ENCODE measurements around the gene KRTAP10-6.
"Not testable (repeated sequence)": the region's sequence is repeated elsewhere in the genome, so short reads cannot be mapped to it uniquely, and the experiment has no call there.

The KRTAP10-6 gene

DNA sequence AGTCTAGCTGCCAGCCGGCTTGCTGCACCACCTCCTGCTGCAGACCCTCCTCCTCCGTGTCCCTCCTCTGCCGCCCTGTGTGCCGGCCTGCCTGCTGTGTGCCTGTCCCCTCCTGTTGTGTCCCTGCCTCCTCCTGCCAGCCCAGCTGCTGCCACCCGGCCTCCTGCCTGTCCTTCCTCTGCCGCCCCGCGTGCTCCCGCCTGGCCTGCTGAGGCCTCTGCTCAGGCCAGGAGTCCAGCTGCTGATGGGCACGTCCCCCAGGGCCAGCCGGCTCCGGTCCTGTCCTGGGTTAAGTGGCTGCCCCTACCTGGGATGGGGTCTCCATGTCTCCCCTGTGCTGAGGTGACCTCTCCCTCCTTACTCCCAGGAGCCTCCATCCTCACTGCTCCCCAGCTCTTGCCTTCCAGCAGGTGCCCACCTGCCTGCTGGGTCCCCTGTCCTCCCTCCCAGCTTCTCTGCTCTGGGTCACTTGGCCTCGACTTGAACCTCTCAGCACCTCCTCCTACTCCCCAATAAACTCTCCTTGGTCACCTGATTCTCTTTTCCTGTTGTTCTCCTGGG is 20.4 kb upstream of the KRTAP10-6 start:
- TF ChIP-seq, protein P1, sequence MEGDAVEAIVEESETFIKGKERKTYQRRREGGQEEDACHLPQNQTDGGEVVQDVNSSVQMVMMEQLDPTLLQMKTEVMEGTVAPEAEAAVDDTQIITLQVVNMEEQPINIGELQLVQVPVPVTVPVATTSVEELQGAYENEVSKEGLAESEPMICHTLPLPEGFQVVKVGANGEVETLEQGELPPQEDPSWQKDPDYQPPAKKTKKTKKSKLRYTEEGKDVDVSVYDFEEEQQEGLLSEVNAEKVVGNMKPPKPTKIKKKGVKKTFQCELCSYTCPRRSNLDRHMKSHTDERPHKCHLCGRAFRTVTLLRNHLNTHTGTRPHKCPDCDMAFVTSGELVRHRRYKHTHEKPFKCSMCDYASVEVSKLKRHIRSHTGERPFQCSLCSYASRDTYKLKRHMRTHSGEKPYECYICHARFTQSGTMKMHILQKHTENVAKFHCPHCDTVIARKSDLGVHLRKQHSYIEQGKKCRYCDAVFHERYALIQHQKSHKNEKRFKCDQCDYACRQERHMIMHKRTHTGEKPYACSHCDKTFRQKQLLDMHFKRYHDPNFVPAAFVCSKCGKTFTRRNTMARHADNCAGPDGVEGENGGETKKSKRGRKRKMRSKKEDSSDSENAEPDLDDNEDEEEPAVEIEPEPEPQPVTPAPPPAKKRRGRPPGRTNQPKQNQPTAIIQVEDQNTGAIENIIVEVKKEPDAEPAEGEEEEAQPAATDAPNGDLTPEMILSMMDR (IDR thresholded peaks at IDR 0.05; ENCODE audit: extremely low read depth, insufficient read depth, missing control alignments), result no peak
- in situ Hi-C loops (cut with MboI; ENCODE audit: low pct_unique_long_range_greater_than_20kb, low sequenced_read_pairs, unreplicated experiment), result no loop called here
- no peak for DNase-seq (ENCODE audit: low spot score)

DNA sequence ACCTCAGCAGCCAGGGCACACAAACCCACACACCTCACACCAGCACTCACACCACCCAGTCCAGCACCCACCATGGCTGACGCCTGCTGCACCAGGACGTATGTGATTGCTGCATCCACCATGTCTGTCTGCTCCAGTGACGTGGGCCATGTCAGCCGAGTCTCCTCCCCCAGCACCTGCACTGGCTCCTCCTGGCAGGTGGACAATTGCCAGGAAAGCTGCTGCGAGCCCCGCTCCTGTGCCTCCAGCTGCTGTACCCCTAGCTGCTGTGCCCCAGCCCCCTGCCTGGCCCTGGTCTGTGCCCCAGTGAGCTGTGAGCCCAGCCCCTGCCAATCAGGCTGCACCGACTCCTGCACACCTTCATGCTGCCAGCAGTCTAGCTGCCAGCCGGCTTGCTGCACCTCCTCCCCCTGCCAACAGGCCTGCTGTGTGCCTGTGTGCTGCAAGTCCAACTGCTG is 19.8 kb upstream of the KRTAP10-6 start, which contains the start of gene KRTAP10-8:
TSS of gene KRTAP10-8 (plus strand) at position 51 of the 458 bp plus-strand sequence. CDS start at position 73, 22 bp downstream.
- in situ Hi-C loops (cut with MboI; ENCODE audit: low pct_unique_long_range_greater_than_20kb, low sequenced_read_pairs, unreplicated experiment), result no loop called here
- TF ChIP-seq, protein P1 (IDR thresholded peaks at IDR 0.05; ENCODE audit: extremely low read depth, insufficient read depth, missing control alignments), result no peak
- no peak for DNase-seq (ENCODE audit: low spot score)

DNA sequence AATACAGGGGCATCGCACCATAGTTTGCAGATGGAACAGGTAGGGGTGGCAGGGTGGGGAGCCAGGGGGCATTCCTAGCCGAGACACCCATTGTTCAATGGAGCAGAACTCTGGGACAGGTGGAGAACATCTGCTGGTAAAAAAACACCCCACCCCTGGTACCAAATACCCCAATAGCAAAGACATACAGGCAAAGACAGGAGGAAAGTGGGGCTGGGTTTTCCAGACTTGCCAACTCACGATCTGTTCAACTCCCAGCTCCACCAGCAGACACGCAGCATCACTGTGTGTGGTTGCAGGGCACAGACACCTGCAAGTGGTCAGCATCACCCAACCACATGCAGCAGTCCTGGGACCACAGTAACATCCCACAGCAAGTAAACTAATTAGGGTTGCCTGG is 19.2 kb upstream of the KRTAP10-6 start:
- TF ChIP-seq, protein P1 (IDR thresholded peaks at IDR 0.05; ENCODE audit: extremely low read depth, insufficient read depth, missing control alignments), result no peak
- DNase-seq (ENCODE audit: low spot score), result no peak
- in situ Hi-C loops (cut with MboI; ENCODE audit: low pct_unique_long_range_greater_than_20kb, low sequenced_read_pairs, unreplicated experiment), result no loop called here

DNA sequence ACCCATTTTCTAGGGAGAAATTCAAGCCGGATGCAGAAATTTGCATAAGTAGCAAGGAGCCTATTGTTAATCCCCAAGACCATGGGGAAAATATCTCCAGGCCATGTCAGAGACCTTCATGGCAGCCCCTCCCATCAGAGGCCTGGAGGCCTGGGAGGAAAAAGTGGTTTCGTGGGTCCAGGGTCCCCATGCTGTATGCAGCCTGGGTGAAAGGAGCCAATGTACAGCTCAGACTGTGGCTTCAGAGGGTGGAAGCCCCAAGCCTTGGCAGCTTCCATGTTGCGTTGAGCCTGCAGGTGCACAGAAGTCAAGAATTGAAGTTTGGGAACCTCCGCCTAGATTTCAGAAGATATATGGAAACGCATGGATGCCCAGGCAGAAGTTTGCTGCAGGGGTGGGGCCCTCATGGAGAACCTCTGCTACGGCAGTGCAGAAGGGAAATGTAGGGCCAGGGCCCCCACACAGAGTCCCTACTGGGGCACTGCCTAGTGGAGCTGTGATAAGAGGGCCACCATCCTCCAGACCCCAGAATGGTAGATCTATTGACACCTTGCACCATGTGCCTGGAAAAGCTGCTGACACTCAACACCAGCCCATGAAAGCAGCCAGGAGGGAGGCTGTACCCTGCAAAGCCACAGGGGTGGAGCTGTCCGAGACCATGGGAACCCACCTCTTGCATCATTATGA is 18.0 kb upstream of the KRTAP10-6 start:
- DNase-seq (ENCODE audit: low spot score); in situ Hi-C loops (cut with MboI; ENCODE audit: low pct_unique_long_range_greater_than_20kb, low sequenced_read_pairs, unreplicated experiment): not testable (repeated sequence)

DNA sequence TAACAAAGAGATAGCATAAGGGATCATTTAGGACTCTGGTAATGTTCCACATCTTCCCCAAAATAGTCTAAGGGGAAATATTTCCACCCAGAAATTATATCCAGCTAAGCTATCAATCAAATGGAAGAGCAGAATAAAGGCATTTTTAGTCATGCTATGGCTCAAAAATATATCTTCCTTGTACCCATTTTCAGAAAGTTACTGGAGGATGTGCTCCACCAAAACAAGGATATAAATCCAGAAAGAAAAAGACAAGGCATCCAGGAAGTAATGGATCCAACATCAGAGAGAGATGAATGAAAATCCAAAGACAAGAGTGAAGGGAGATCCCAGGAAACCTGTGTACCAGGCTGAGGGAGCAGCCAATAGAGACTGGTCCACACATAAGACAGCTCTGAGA is 16.9 kb upstream of the KRTAP10-6 start:
- TF ChIP-seq, protein P1 (IDR thresholded peaks at IDR 0.05; ENCODE audit: extremely low read depth, insufficient read depth, missing control alignments), result no peak
- in situ Hi-C loops (cut with MboI; ENCODE audit: low pct_unique_long_range_greater_than_20kb, low sequenced_read_pairs, unreplicated experiment), result no loop called here
- DNase-seq (ENCODE audit: low spot score), result no peak

DNA sequence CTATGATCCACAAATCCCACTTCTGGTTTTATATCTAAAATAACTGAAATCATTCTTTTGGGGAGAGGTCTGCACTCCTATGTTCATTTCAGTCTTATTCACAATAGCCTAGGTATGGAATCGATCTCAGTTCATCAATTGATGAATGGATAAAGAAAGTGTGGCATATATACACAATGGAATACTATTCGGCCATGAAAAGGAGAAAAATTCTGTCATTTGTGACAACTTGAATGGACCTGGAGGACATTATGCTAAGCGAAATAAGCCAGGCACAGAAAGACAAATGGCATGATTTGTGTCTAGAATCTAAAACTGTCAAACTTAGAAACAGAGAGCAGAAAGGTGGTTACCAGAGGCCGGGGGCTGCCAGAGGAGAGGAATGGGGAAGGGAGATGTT is 14.2 kb upstream of the KRTAP10-6 start:
- TF ChIP-seq, protein P1 (IDR thresholded peaks at IDR 0.05; ENCODE audit: extremely low read depth, insufficient read depth, missing control alignments), result no peak
- in situ Hi-C loops (cut with MboI; ENCODE audit: low pct_unique_long_range_greater_than_20kb, low sequenced_read_pairs, unreplicated experiment), result no loop called here
- DNase-seq (ENCODE audit: low spot score), result no peak

DNA sequence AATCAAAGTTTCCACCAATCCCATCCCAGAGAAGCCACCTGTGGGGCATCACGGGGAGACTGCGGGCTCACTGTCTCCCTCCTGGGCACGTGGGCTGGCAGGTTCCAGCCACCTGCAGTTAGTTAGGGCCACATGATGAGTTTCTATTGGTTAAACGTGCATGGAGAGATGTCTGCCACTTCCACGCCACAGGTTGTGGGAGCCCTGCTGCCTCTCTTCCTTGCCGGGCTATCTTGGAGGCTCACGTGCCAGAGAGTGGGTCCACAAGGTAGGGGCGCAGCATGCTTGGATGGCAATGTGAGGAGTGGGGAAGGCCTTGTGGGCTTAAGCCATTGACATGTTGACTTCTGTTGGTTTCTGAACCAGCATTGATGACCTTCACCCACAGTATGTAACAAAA is 11.6 kb upstream of the KRTAP10-6 start:
- DNase-seq (ENCODE audit: low spot score), result no peak
- in situ Hi-C loops (cut with MboI; ENCODE audit: low pct_unique_long_range_greater_than_20kb, low sequenced_read_pairs, unreplicated experiment), result no loop called here
- TF ChIP-seq, protein P1 (IDR thresholded peaks at IDR 0.05; ENCODE audit: extremely low read depth, insufficient read depth, missing control alignments), result no peak

Data from GM13977 (cell line).